ENCODE measurements around the gene LAMA2. TPM values are rescaled to one million over a fixed set of nuclear protein-coding genes. Genes with fewer than 3 reads are reported as not detected.

The LAMA2 gene
- total and polyA plus RNA-seq, 4 experiments from 2014 or later = 0.20 to 0.87 (median 0.43) TPM

DNA sequence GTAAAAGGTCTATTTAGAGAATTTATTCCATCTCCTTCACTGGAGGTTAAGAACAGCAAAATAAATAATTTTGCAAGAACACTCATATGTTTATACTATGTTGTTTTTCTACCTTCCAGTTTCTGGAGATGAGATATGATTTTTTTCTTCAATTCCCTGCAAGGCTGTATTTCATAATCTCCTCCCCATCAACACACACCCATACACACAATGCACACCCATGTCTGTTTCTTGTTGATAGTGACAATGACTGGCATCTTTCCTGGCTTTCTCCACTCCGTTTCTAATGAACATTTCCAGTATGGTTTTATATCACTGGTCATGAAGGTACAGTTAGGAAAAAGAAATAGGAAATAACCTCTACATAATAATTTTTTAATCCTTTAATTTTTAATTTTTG is 624.9 kb downstream of the LAMA2 start:
- CTCF ChIA-PET (ENCODE audit: partially characterized antibody) = no interaction called here

DNA sequence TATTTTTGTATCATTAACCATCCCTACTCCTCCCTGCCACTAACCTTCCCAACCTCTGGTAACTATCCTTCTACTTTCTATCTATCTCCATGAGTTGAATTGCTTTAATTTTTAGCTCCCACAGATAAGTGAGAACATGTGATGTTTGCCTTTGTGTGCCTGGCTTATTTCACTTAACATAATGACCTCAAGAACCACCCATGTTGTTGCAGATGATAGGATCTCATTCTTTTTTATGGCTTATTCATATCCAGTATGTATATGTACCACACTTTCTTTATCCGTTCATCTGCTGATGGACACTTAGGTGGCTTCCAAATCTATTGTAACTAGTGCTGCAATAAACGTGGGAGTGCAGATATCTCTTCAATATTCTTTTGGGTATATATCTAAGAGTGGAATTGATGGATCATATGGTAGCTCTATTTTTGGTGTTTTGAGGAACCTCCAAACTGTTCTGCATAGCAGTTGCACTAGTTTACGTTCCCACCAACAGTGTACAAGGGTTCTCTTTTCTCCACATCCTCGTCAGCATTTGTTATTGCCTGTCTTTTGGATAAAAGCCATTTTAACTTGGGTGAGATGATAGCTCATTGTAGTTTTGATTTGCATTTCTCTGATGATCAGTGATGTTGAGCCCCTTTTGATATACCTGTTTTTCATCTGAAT is 625.7 kb downstream of the LAMA2 start:
- no peaks in the 10 kb centered on the region for H3K36me3 ChIP-seq (ENCODE audit: insufficient read depth, low read length)
- H3K27me3 ChIP-seq (ENCODE audit: insufficient read depth, low read length) = no peaks in the 10 kb centered on the region
- Mint-ChIP-seq H3K4me3 (no peak overlapping the region), H3K4me1 (no peaks in the 10 kb centered on the region), H3K27ac (no peak overlapping the region), H3K27me3 (no peaks in the 10 kb centered on the region), H3K9me3 (no peaks in the 10 kb centered on the region), H3K36me3 (no peaks in the 10 kb centered on the region)
- H3K4me3 ChIP-seq (ENCODE audit: low read length in 2 of 2) = no peak overlapping the region
- CTCF ChIA-PET (ENCODE audit: partially characterized antibody) = no interaction called here
- DNase-seq = no peak
- intact Hi-C loops (cut with micrococcal nuclease) = no loop called here
- H3K4me1 ChIP-seq (ENCODE audit: insufficient read depth, low read length) = no peaks in the 10 kb centered on the region
- POLR2A ChIA-PET (ENCODE audit: partially characterized antibody) = no interaction called here
- H3K27ac ChIP-seq (ENCODE audit: low read depth, low read length) = no peak overlapping the region
- no peaks in the 10 kb centered on the region for H3K9me3 ChIP-seq (ENCODE audit: control insufficient read depth in 1 of 2, low read length in 2 of 2)

More for the DNA sequence above, 624.9 kb downstream of the LAMA2 start:
- Mint-ChIP-seq H3K27me3 (no peaks in the 10 kb centered on the region), H3K9me3 (no peaks in the 10 kb centered on the region), H3K27ac (no peak overlapping the region), H3K36me3 (no peaks in the 10 kb centered on the region), H3K4me1 (no peaks in the 10 kb centered on the region), H3K4me3 (no peak overlapping the region)
- POLR2A ChIA-PET (ENCODE audit: partially characterized antibody) = no interaction called here
- Histone ChIP-seq H3K9me3 (ENCODE audit: control insufficient read depth in 1 of 2, low read length in 2 of 2) (no peaks in the 10 kb centered on the region), H3K27me3 (ENCODE audit: insufficient read depth, low read length) (no peaks in the 10 kb centered on the region), H3K4me1 (ENCODE audit: insufficient read depth, low read length) (no peaks in the 10 kb centered on the region), H3K4me3 (ENCODE audit: low read length in 2 of 2) (no peak overlapping the region), H3K36me3 (ENCODE audit: insufficient read depth, low read length) (no peaks in the 10 kb centered on the region), H3K27ac (ENCODE audit: low read depth, low read length) (no peak overlapping the region)
- intact Hi-C loops (cut with micrococcal nuclease) = no loop called here
- DNase-seq = no peak

DNA sequence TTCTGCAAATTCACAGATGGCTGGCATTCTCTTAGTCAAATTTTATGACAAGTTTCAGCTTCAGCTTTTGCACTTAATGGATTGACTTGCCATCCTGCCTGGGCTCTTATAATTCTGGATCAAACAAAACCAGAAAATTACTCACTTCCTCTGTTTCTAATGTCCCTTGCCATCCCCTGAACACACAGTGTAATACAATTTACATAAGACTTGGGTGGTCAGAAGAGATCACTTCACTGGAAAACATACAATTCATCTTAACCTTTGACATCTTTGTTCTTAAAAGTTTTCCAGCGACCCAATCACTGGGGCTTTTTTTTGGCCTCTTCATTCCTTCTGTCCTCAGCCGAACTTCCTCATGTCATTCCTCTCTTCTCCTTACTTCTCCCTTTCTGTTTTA is 628.0 kb downstream of the LAMA2 start:
- CTCF ChIA-PET (ENCODE audit: partially characterized antibody) = interaction anchor here (1.5 kb wide), 1 partner anchor 11 kb away, joined by 7 read pairs; no protein-coding TSS in a partner anchor
- H3K36me3 Mint-ChIP-seq = peaks cover 0 to 7% of the 10 kb centered on the region in 2 donors

DNA sequence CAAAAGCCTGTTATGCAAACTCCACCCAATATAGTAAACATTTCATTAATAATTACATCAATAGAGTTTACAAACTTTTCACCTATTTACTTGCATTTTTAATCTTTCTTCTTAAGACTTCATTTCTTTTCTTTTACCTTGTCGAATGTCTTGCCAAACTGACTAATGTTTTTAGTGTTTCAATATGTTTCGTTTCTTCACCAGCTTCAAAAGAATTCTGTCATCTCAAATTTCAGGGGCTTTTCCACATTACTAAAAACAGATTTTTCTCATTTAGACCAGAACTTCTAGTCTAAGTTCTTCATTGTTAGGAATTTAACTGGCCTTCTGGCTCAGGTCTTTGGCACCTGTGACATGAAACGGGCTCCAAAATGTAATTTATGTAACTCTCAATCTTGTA is 630.5 kb downstream of the LAMA2 start:
- POLR2A ChIA-PET (ENCODE audit: partially characterized antibody) = no interaction called here
- H3K27ac Mint-ChIP-seq = no peak overlapping the region
- intact Hi-C loops (cut with micrococcal nuclease) = no loop called here
- no peak for DNase-seq
- no peak overlapping the region for H3K27ac ChIP-seq (ENCODE audit: low read depth, low read length)
- no peaks in the 10 kb centered on the region for H3K27me3 Mint-ChIP-seq
- no peaks in the 10 kb centered on the region for H3K36me3 ChIP-seq (ENCODE audit: insufficient read depth, low read length)
- H3K4me1 Mint-ChIP-seq = no peaks in the 10 kb centered on the region
- peaks cover 0 to 7% of the 10 kb centered on the region in 2 donors for H3K36me3 Mint-ChIP-seq
- no peaks in the 10 kb centered on the region for H3K4me1 ChIP-seq (ENCODE audit: insufficient read depth, low read length)
- H3K4me3 ChIP-seq (ENCODE audit: low read length in 2 of 2) = no peak overlapping the region
- H3K9me3 Mint-ChIP-seq = no peaks in the 10 kb centered on the region
- no peaks in the 10 kb centered on the region for H3K9me3 ChIP-seq (ENCODE audit: control insufficient read depth in 1 of 2, low read length in 2 of 2)
- H3K4me3 Mint-ChIP-seq = no peak overlapping the region
- no peaks in the 10 kb centered on the region for H3K27me3 ChIP-seq (ENCODE audit: insufficient read depth, low read length)
- CTCF ChIA-PET (ENCODE audit: partially characterized antibody) = no interaction called here

More for the DNA sequence above, 628.0 kb downstream of the LAMA2 start:
- H3K4me1 ChIP-seq (ENCODE audit: insufficient read depth, low read length) = no peaks in the 10 kb centered on the region
- no peaks in the 10 kb centered on the region for H3K27me3 ChIP-seq (ENCODE audit: insufficient read depth, low read length)
- Mint-ChIP-seq H3K4me1 (no peaks in the 10 kb centered on the region), H3K4me3 (no peak overlapping the region), H3K9me3 (no peaks in the 10 kb centered on the region), H3K27ac (no peak overlapping the region), H3K27me3 (no peaks in the 10 kb centered on the region)
- H3K4me3 ChIP-seq (ENCODE audit: low read length in 2 of 2) = no peak overlapping the region
- H3K9me3 ChIP-seq (ENCODE audit: control insufficient read depth in 1 of 2, low read length in 2 of 2) = no peaks in the 10 kb centered on the region
- H3K36me3 ChIP-seq (ENCODE audit: insufficient read depth, low read length) = no peaks in the 10 kb centered on the region
- POLR2A ChIA-PET (ENCODE audit: partially characterized antibody) = no interaction called here
- no peak overlapping the region for H3K27ac ChIP-seq (ENCODE audit: low read depth, low read length)
- DNase-seq = no peak
- intact Hi-C loops (cut with micrococcal nuclease) = no loop called here

DNA sequence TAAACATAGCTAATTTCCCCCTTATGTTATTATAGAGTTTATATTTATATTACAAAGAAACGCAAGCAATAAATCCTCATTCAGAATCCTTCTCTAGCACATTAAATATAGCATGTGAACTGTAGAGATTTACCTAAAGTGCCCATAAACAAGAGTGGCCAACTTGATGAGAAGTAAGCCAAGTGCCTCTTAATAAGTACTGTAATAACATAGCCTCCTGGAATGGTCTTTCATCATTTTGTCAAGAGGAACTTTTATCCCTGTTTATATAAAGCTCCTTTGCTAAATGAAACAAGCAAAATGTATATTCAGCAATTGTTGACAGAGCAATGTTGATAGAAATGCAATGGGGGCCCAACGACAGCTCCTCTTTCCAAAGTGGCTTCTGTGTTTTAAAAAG is 632.1 kb downstream of the LAMA2 start:
- DNase-seq = no peak
- no peaks in the 10 kb centered on the region for H3K27me3 ChIP-seq (ENCODE audit: insufficient read depth, low read length)
- no peaks in the 10 kb centered on the region for H3K4me1 Mint-ChIP-seq
- H3K27ac Mint-ChIP-seq = no peak overlapping the region
- ChIA-PET POLR2A (ENCODE audit: partially characterized antibody) (interaction anchor here (0.5 kb wide), 1 partner anchor 154 kb away, joined by 3 read pairs; no protein-coding TSS in a partner anchor), CTCF (ENCODE audit: partially characterized antibody) (no interaction called here)
- H3K27me3 Mint-ChIP-seq = no peaks in the 10 kb centered on the region
- no peak overlapping the region for H3K4me3 Mint-ChIP-seq
- H3K9me3 Mint-ChIP-seq = no peaks in the 10 kb centered on the region
- H3K9me3 ChIP-seq (ENCODE audit: control insufficient read depth in 1 of 2, low read length in 2 of 2) = no peaks in the 10 kb centered on the region
- intact Hi-C loops (cut with micrococcal nuclease) = no loop called here
- H3K36me3 Mint-ChIP-seq = peaks cover 0 to 7% of the 10 kb centered on the region in 2 donors
- H3K4me1 ChIP-seq (ENCODE audit: insufficient read depth, low read length) = no peaks in the 10 kb centered on the region
- H3K36me3 ChIP-seq (ENCODE audit: insufficient read depth, low read length) = no peaks in the 10 kb centered on the region
- no peak overlapping the region for H3K27ac ChIP-seq (ENCODE audit: low read depth, low read length)
- no peak overlapping the region for H3K4me3 ChIP-seq (ENCODE audit: low read length in 2 of 2)

DNA sequence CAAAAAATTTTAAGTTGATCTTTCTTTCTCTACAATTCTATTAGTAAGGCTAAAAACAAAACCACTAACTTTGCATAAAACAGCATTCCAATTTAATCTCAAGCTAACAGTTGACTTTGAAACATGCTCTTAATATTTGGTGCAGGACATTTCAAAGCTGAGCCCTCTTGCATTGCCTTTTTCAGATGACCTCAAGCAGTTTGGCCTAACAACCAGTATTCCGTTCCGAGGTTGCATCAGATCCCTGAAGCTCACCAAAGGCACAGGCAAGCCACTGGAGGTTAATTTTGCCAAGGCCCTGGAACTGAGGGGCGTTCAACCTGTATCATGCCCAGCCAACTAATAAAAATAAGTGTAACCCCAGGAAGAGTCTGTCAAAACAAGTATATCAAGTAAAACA is 633.1 kb downstream of the LAMA2 start:
- H3K4me3 Mint-ChIP-seq = no peak overlapping the region
- CTCF ChIA-PET (ENCODE audit: partially characterized antibody) = interaction anchor here (1.0 kb wide), 1 partner anchor 18 kb away, joined by 3 read pairs; no protein-coding TSS in a partner anchor
- intact Hi-C loops (cut with micrococcal nuclease) = no loop called here

DNA sequence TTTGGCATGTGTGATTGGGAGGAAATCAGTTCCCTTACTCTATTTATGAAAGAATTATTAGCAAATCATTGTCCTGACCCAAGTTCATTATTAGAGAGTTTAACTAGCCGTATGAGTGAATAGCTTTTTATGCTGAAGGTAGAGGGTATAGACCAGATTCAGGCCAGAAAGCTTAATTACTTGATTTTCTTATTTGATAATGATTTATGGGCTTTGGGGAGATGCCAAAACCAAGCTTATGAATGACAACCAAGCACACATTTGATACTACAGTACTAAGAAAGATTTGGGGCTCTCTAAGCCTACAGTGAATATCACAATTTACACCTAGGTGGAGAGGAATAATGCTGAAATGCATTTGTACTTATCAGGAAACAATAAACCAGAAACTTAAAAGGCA is 633.8 kb downstream of the LAMA2 start:
- H3K4me3 ChIP-seq (ENCODE audit: low read length in 2 of 2) = no peak overlapping the region
- Mint-ChIP-seq H3K4me3 (no peak overlapping the region), H3K27me3 (no peaks in the 10 kb centered on the region), H3K9me3 (no peaks in the 10 kb centered on the region), H3K4me1 (no peaks in the 10 kb centered on the region), H3K36me3 (peaks cover 0 to 7% of the 10 kb centered on the region in 2 donors), H3K27ac (no peak overlapping the region)
- H3K9me3 ChIP-seq (ENCODE audit: control insufficient read depth in 1 of 2, low read length in 2 of 2) = no peaks in the 10 kb centered on the region
- H3K4me1 ChIP-seq (ENCODE audit: insufficient read depth, low read length) = no peaks in the 10 kb centered on the region
- H3K36me3 ChIP-seq (ENCODE audit: insufficient read depth, low read length) = no peaks in the 10 kb centered on the region
- ChIA-PET CTCF (ENCODE audit: partially characterized antibody) (interaction anchor here (0.9 to 1.6 kb wide), 2 partner anchors 16 to 17 kb away, joined by 4 to 7 read pairs; no protein-coding TSS in a partner anchor), POLR2A (ENCODE audit: partially characterized antibody) (no interaction called here)
- no peaks in the 10 kb centered on the region for H3K27me3 ChIP-seq (ENCODE audit: insufficient read depth, low read length)
- intact Hi-C loops (cut with micrococcal nuclease) = no loop called here
- DNase-seq = no peak
- no peak overlapping the region for H3K27ac ChIP-seq (ENCODE audit: low read depth, low read length)

More for the DNA sequence above, 633.1 kb downstream of the LAMA2 start:
- H3K27ac ChIP-seq (ENCODE audit: low read depth, low read length) = no peak overlapping the region
- Mint-ChIP-seq H3K36me3 (peaks cover 0 to 7% of the 10 kb centered on the region in 2 donors), H3K27ac (no peak overlapping the region), H3K9me3 (no peaks in the 10 kb centered on the region), H3K27me3 (no peaks in the 10 kb centered on the region), H3K4me1 (no peaks in the 10 kb centered on the region)
- DNase-seq = no peak
- no peaks in the 10 kb centered on the region for H3K9me3 ChIP-seq (ENCODE audit: control insufficient read depth in 1 of 2, low read length in 2 of 2)
- H3K4me1 ChIP-seq (ENCODE audit: insufficient read depth, low read length) = no peaks in the 10 kb centered on the region
- H3K36me3 ChIP-seq (ENCODE audit: insufficient read depth, low read length) = no peaks in the 10 kb centered on the region
- POLR2A ChIA-PET (ENCODE audit: partially characterized antibody) = no interaction called here
- H3K4me3 ChIP-seq (ENCODE audit: low read length in 2 of 2) = no peak overlapping the region
- H3K27me3 ChIP-seq (ENCODE audit: insufficient read depth, low read length) = no peaks in the 10 kb centered on the region

Data from CD4-positive, alpha-beta memory T cell (primary cell).